Fibroblast of lung (primary cell): ENCODE results near the gene POLA1.

Source experiments
- EZH2 ChIP-seq: IDR thresholded peaks from 2 replicates; pipeline ENCODE4 v1.5.1; 2012; ENCODE audit warnings: low read length, control low read depth, mild to moderate bottlenecking; ENCODE audit errors: missing control alignments
- TF ChIP-seq, protein P1 (sequence below), 2 donors: IDR thresholded peaks in 1 of 2; conservative IDR thresholded peaks in 1 of 2; 1 replicate in 1 of 2; 2 replicates in 1 of 2; pipeline ENCODE4 v1.5.1; 2011 to 2012; ENCODE audit warnings: low read length in 2 of 2, control low read depth in 1 of 2, inconsistent platforms in 1 of 2, low read depth in 1 of 2, mild to moderate bottlenecking in 1 of 2

DNA sequence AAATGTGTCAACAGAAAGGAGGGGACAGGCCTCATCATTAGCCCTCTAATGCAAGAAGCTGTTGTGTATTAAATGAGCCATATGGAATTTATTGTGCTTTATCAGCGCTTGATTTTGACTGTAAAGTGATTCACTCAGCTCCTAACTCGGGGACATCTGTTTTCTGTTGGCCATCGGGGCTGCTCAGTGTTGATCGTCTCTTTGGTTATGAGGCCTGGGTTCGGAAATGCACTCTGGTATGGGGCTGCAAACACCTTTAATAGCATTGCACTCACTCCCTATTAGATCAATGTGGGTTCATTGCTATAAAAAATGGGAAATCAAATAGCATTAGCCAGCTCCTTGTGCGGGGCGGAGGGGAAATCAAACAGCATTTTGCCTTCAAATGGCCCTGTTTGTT is 315.7 kb downstream of the POLA1 start:
- TF ChIP-seq, protein P1, sequence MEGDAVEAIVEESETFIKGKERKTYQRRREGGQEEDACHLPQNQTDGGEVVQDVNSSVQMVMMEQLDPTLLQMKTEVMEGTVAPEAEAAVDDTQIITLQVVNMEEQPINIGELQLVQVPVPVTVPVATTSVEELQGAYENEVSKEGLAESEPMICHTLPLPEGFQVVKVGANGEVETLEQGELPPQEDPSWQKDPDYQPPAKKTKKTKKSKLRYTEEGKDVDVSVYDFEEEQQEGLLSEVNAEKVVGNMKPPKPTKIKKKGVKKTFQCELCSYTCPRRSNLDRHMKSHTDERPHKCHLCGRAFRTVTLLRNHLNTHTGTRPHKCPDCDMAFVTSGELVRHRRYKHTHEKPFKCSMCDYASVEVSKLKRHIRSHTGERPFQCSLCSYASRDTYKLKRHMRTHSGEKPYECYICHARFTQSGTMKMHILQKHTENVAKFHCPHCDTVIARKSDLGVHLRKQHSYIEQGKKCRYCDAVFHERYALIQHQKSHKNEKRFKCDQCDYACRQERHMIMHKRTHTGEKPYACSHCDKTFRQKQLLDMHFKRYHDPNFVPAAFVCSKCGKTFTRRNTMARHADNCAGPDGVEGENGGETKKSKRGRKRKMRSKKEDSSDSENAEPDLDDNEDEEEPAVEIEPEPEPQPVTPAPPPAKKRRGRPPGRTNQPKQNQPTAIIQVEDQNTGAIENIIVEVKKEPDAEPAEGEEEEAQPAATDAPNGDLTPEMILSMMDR (conservative IDR thresholded peaks at IDR 0.05 in 1 of 2, IDR thresholded peaks at IDR 0.05 in 1 of 2; ENCODE audit: low read depth in 1 of 2, low read length in 2 of 2), result no peak
- TF ChIP-seq EZH2, result no peak
